IMR-90 (cell line): ENCODE data around the gene HECTD2. TPM values are rescaled to one million over a fixed set of nuclear protein-coding genes. Genes with fewer than 3 reads are reported as not detected.

Experiments
- ATAC-seq: fragments of 200-7000 bp; cut with Tn5 transposase; 2 replicates; pipeline ENCODE4 v1.9.1; 2020; ENCODE audit warnings: low read depth, mild to moderate bottlenecking, moderate library complexity
- BruUV-seq: library from RNA; stranded (reverse); fragments of 400-500 nt; replicated peaks from 2 replicates; lab custom pipeline; 2021; lab: Mats Ljungman, UMichigan
- CTCF ChIA-PET: fragments of 300-600 bp; formaldehyde crosslinking; extraction: SDS; loops from one replicate; lab custom pipeline; 2021; ENCODE audit warnings: antibody characterized with exemption; lab: Yijun Ruan, JAX
- POLR2A ChIA-PET: fragments of 300-600 bp; sonication (Branson Sonifier 250); formaldehyde crosslinking; loops from one replicate; lab custom pipeline; 2022; ENCODE audit warnings: antibody characterized with exemption; ENCODE audit not compliant: unreplicated experiment; lab: Charles Lee
- DNase-seq: peaks from one replicate; pipeline ENCODE4 v3.0.0; 2013
- H2AFZ ChIP-seq: replicated peaks from 2 replicates; pipeline ENCODE3; 2013; ENCODE audit warnings: low read length, mild to moderate bottlenecking; ENCODE audit not compliant: poor library complexity
- H2AK5ac ChIP-seq: 2 replicates; pipeline ENCODE4 v1.6.1; 2013; ENCODE audit warnings: low read depth, low read length, inconsistent platforms
- H2AK9ac ChIP-seq: replicated peaks from 2 replicates; pipeline ENCODE3; 2013; ENCODE audit warnings: mild to moderate bottlenecking, low read depth, low read length, moderate library complexity; ENCODE audit not compliant: poor library complexity
- H2BK120ac ChIP-seq: 2 replicates; pipeline ENCODE4 v1.6.1; 2013; ENCODE audit warnings: low read depth, low read length, inconsistent platforms
- H2BK15ac ChIP-seq: 3 replicates; pipeline ENCODE4 v1.6.1; 2013; ENCODE audit warnings: low read depth, low read length, inconsistent platforms
- H2BK20ac ChIP-seq: 2 replicates; pipeline ENCODE4 v1.6.1; 2013; ENCODE audit warnings: low read depth, mild to moderate bottlenecking, inconsistent platforms, low read length, moderate library complexity
- H2BK5ac ChIP-seq: 2 replicates; pipeline ENCODE4 v1.6.1; 2013; ENCODE audit warnings: mild to moderate bottlenecking, low read depth, low read length, inconsistent platforms; ENCODE audit not compliant: poor library complexity, severe bottlenecking
- H3K14ac ChIP-seq: replicated peaks from 2 replicates; pipeline ENCODE4 v1.6.1; 2013; ENCODE audit warnings: low read depth, low read length, inconsistent platforms
- H3K18ac ChIP-seq: 2 replicates; pipeline ENCODE4 v1.6.1; 2013; ENCODE audit warnings: low read depth, low read length, control low read depth
- H3K23ac ChIP-seq: 2 replicates; pipeline ENCODE4 v1.6.1; 2013; ENCODE audit warnings: low read depth, low read length, inconsistent platforms
- H3K27ac ChIP-seq: 2 replicates; pipeline ENCODE4 v1.5.1; 2013; ENCODE audit warnings: mild to moderate bottlenecking, control low read depth, low read length; ENCODE audit not compliant: insufficient read depth
- H3K27me3 ChIP-seq: 2 replicates; pipeline ENCODE4 v1.6.1; 2013; ENCODE audit warnings: low read length; ENCODE audit not compliant: control insufficient read depth, insufficient read depth
- H3K36me3 ChIP-seq: 2 replicates; pipeline ENCODE4 v1.6.1; 2013; ENCODE audit warnings: low read length, mixed read lengths; ENCODE audit not compliant: control insufficient read depth, insufficient read depth
- H3K4ac ChIP-seq: 2 replicates; pipeline ENCODE4 v1.6.1; 2013; ENCODE audit warnings: low read depth, low read length, inconsistent platforms
- H3K4me1 ChIP-seq: 2 replicates; pipeline ENCODE4 v1.6.1; 2013; ENCODE audit warnings: low read length, mixed read lengths; ENCODE audit not compliant: control insufficient read depth, insufficient read depth
- H3K4me2 ChIP-seq: 2 replicates; pipeline ENCODE4 v1.6.1; 2013; ENCODE audit warnings: low read depth, mild to moderate bottlenecking, control low read depth, low read length, moderate library complexity
- H3K4me3 ChIP-seq: 2 replicates; pipeline ENCODE4 v1.5.1; 2013; ENCODE audit warnings: low read depth, mild to moderate bottlenecking, control low read depth, low read length, moderate library complexity; ENCODE audit not compliant: insufficient read depth
- H3K56ac ChIP-seq: 2 replicates; pipeline ENCODE4 v1.6.1; 2013; ENCODE audit warnings: low read length, inconsistent platforms; ENCODE audit not compliant: insufficient read depth; ENCODE audit errors: extremely low read depth
- H3K79me1 ChIP-seq, 2 experiments: 2 replicates each; pipeline ENCODE4 v1.6.1; 2013; ENCODE audit warnings: low read length in 2 of 2, inconsistent platforms in 1 of 2, low read depth in 1 of 2
- H3K9ac ChIP-seq: 2 replicates; pipeline ENCODE4 v1.6.1; 2013; ENCODE audit warnings: low read depth, low read length, control low read depth
- H3K9me1 ChIP-seq: 2 replicates; pipeline ENCODE4 v1.6.1; 2013; ENCODE audit warnings: low read length, inconsistent platforms; ENCODE audit not compliant: insufficient read depth
- H3K9me3 ChIP-seq: 2 replicates; pipeline ENCODE4 v1.6.1; 2013; ENCODE audit warnings: low read length; ENCODE audit not compliant: control insufficient read depth, insufficient read depth
- H4K20me1 ChIP-seq: 2 replicates; pipeline ENCODE4 v1.6.1; 2013; ENCODE audit warnings: low read length, inconsistent platforms; ENCODE audit not compliant: insufficient read depth
- H4K5ac ChIP-seq: 2 replicates; pipeline ENCODE4 v1.6.1; 2013; ENCODE audit warnings: mild to moderate bottlenecking, low read depth, low read length, control low read depth
- H4K8ac ChIP-seq, 2 experiments: 2 replicates each; pipeline ENCODE4 v1.6.1; 2013; ENCODE audit warnings: low read depth in 2 of 2, low read length in 2 of 2, control low read depth in 1 of 2, inconsistent platforms in 1 of 2
- H4K91ac ChIP-seq: 2 replicates; pipeline ENCODE4 v1.6.1; 2013; ENCODE audit warnings: low read depth, low read length, inconsistent platforms; ENCODE audit not compliant: insufficient read depth
- BHLHE40 ChIP-seq: fragments of 150-350 bp; IDR thresholded peaks from 2 replicates; pipeline ENCODE4 v1.6.1; 2016; ENCODE audit warnings: mild to moderate bottlenecking, low read depth, low read length
- CEBPB ChIP-seq: IDR thresholded peaks from 2 replicates; pipeline ENCODE4 v1.6.1; 2012; ENCODE audit warnings: low read depth, low read length, improper control_type of control experiment
- CHD1 ChIP-seq: IDR thresholded peaks from 2 replicates; pipeline ENCODE4 v1.6.1; 2012; ENCODE audit warnings: low read depth, low read length, improper control_type of control experiment
- FOS ChIP-seq: fragments of 150-350 bp; IDR thresholded peaks from 2 replicates; pipeline ENCODE4 v1.6.1; 2016; ENCODE audit warnings: low read depth, low read length
- MAFK ChIP-seq: IDR thresholded peaks from 2 replicates; pipeline ENCODE4 v1.6.1; 2012; ENCODE audit warnings: low read depth, low read length, improper control_type of control experiment
- MAZ ChIP-seq: IDR thresholded peaks from 2 replicates; pipeline ENCODE4 v1.6.1; 2012; ENCODE audit warnings: low read depth, mild to moderate bottlenecking, low read length, improper control_type of control experiment, moderate library complexity, borderline replicate concordance
- MXI1 ChIP-seq: IDR thresholded peaks from 2 replicates; pipeline ENCODE4 v1.6.1; 2012; ENCODE audit warnings: low read depth, mild to moderate bottlenecking, low read length, moderate library complexity, borderline replicate concordance
- NFE2L2 ChIP-seq: fragments of 150-350 bp; IDR thresholded peaks from 2 replicates; pipeline ENCODE4 v1.6.1; 2016; ENCODE audit warnings: low read depth, mild to moderate bottlenecking, low read length
- POLR2A ChIP-seq: IDR thresholded peaks from 2 replicates; pipeline ENCODE4 v1.6.1; 2012; ENCODE audit warnings: mild to moderate bottlenecking, low read depth, low read length
- RAD21 ChIP-seq: IDR thresholded peaks from 2 replicates; pipeline ENCODE4 v1.6.1; 2012; ENCODE audit warnings: low read length, improper control_type of control experiment
- RCOR1 ChIP-seq: IDR thresholded peaks from 2 replicates; pipeline ENCODE4 v1.6.1; 2012; ENCODE audit warnings: mild to moderate bottlenecking, low read length, improper control_type of control experiment; ENCODE audit not compliant: insufficient replicate concordance
- RFX5 ChIP-seq: IDR thresholded peaks from 2 replicates; pipeline ENCODE4 v1.8.0; 2012; ENCODE audit warnings: low read depth, mild to moderate bottlenecking, low read length, moderate library complexity
- SMC3 ChIP-seq: fragments of 150-350 bp; IDR thresholded peaks from 2 replicates; pipeline ENCODE4 v1.6.1; 2016; ENCODE audit warnings: low read depth, mild to moderate bottlenecking, antibody characterized with exemption, low read length, moderate library complexity
- WGBS, 2 experiments: methylation state at CpG; one replicate each; pipeline versions ENCODE4 v1.1.5 to v1.1.7; 2013; ENCODE audit warnings: missing lambda C conversion rate in 2 of 2; ENCODE audit not compliant: insufficient read length in 1 of 2; ENCODE audit errors: extremely low coverage in 2 of 2; 5-methylcytosine and 5-hydroxymethylcytosine counted together
- dilution Hi-C: fragments of 300-500 bp; cut with HindIII; formaldehyde crosslinking; loops from one replicate; pipeline ENCODE4 v1.14.3; 2018; ENCODE audit warnings: low sequenced_read_pairs; ENCODE audit not compliant: unreplicated experiment
- in situ Hi-C: fragments of 300-500 bp; cut with MboI; formaldehyde crosslinking; loops from 3 replicates; pipeline ENCODE4 v1.14.3; 2019; ENCODE audit warnings: low sequenced_read_pairs, inconsistent platforms, mixed read lengths
- intact Hi-C: fragments of 100-400 bp; cut with micrococcal nuclease; formaldehyde crosslinking; loops from 2 replicates; pipeline ENCODE4 v1.10.0; 2022
- polyA plus RNA-seq, 3 experiments: library from polyadenylated mRNA; depleted of rRNA; stranded (reverse); fragments of >200 nt; gene quantifications; 2 replicates each; pipeline ENCODE4 v1.2.3, GENCODE V29; 2012; ENCODE audit warnings: low replicate concordance in 1 of 3
- total RNA-seq: library from RNA; depleted of rRNA; stranded (reverse); fragments of >200 nt; gene quantifications from 2 replicates; pipeline ENCODE4 v1.2.3, GENCODE V29; 2012
- TF ChIP-seq, protein P1 (sequence below): conservative IDR thresholded peaks from 2 replicates; pipeline ENCODE4 v1.5.1; 2012; ENCODE audit warnings: mild to moderate bottlenecking, low read depth, low read length, improper control_type of control experiment
- TF ChIP-seq, protein P2 (sequence below): fragments of 150-350 bp; IDR thresholded peaks from 2 replicates; pipeline ENCODE4 v1.6.1; 2016; ENCODE audit warnings: low read depth, mild to moderate bottlenecking, low read length, moderate library complexity, borderline replicate concordance
- TF ChIP-seq, protein P3 (sequence below): fragments of 150-350 bp; IDR thresholded peaks from 2 replicates; pipeline ENCODE4 v1.6.1; 2017; ENCODE audit warnings: mild to moderate bottlenecking, antibody characterized with exemption, low read length, low read depth

HECTD2 gene
- total and polyA plus RNA-seq, 2 of the 4 experiments (the other 2 are of a cell fraction) = 5.2 to 5.9 TPM

DNA sequence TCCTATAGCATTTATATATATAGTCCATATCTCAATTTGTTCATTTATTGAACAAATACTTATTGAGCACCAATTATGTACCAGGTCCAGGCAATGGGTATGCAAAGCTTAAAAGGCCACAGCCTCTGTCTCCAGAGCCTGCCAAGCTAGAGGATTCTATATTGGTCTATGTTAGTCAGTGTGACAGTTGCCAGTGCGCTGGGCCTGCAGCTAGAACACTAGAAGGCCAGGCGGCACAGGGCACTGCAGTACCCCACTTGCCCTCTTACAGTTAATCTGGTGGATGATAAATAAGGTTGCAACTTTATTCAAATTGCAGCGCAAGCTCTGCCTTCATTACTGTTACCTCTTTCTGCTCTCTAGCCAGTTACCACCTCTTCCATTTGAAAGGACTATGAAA is 153.9 kb downstream of the HECTD2 start:
- WGBS, 2 experiments = no CpG with 5 or more reads among the region's 3 CpGs
- Histone ChIP-seq H3K9me1 (no peaks in the 10 kb centered on the region), H3K9ac (no peak overlapping the region), H3K23ac (no peak overlapping the region), H3K79me1 (no peaks in the 10 kb centered on the region), H3K9me3 (no peaks in the 10 kb centered on the region), H3K4ac (no peak overlapping the region), H2BK5ac (no peak overlapping the region), H2AFZ (no peak overlapping the region), H4K8ac (no peak overlapping the region), H2AK5ac (no peak overlapping the region), H3K14ac (no peak overlapping the region), H3K4me3 (no peak overlapping the region), H3K27me3 (no peaks in the 10 kb centered on the region), H4K91ac (no peak overlapping the region), H3K4me2 (no peak overlapping the region), H3K4me1 (peaks cover 3% of the 10 kb centered on the region; the same call in 1 of the 2 replicates), H3K18ac (no peak overlapping the region; the same call in 1 of the 2 replicates), H2BK120ac (no peak overlapping the region), H2BK20ac (no peak overlapping the region), H2AK9ac (no peak overlapping the region), H3K27ac (no peak overlapping the region), H3K36me3 (no peaks in the 10 kb centered on the region), H2BK15ac (no peak overlapping the region), H4K20me1 (no peaks in the 10 kb centered on the region), H3K56ac (no peak overlapping the region), H4K5ac (no peak overlapping the region)
- no peak for ATAC-seq
- DNase-seq = no peak
- in situ Hi-C loops = no loop called here
- CTCF ChIA-PET = no interaction called here
- no TSS peak for BruUV-seq
- dilution Hi-C loops = no loop called here
- TF ChIP-seq, protein P1, sequence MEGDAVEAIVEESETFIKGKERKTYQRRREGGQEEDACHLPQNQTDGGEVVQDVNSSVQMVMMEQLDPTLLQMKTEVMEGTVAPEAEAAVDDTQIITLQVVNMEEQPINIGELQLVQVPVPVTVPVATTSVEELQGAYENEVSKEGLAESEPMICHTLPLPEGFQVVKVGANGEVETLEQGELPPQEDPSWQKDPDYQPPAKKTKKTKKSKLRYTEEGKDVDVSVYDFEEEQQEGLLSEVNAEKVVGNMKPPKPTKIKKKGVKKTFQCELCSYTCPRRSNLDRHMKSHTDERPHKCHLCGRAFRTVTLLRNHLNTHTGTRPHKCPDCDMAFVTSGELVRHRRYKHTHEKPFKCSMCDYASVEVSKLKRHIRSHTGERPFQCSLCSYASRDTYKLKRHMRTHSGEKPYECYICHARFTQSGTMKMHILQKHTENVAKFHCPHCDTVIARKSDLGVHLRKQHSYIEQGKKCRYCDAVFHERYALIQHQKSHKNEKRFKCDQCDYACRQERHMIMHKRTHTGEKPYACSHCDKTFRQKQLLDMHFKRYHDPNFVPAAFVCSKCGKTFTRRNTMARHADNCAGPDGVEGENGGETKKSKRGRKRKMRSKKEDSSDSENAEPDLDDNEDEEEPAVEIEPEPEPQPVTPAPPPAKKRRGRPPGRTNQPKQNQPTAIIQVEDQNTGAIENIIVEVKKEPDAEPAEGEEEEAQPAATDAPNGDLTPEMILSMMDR = no peak
- TF ChIP-seq RCOR1 (no peak), BHLHE40 (no peak), CHD1 (no peak), POLR2A (no peak), NFE2L2 (no peak), FOS (no peak), SMC3 (no peak), RAD21 (no peak), MAFK (no peak), MXI1 (no peak), RFX5 (no peak), CEBPB (no peak), MAZ (no peak)
- TF ChIP-seq, protein P2, sequence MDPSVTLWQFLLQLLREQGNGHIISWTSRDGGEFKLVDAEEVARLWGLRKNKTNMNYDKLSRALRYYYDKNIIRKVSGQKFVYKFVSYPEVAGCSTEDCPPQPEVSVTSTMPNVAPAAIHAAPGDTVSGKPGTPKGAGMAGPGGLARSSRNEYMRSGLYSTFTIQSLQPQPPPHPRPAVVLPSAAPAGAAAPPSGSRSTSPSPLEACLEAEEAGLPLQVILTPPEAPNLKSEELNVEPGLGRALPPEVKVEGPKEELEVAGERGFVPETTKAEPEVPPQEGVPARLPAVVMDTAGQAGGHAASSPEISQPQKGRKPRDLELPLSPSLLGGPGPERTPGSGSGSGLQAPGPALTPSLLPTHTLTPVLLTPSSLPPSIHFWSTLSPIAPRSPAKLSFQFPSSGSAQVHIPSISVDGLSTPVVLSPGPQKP = no peak
- TF ChIP-seq, protein P3, sequence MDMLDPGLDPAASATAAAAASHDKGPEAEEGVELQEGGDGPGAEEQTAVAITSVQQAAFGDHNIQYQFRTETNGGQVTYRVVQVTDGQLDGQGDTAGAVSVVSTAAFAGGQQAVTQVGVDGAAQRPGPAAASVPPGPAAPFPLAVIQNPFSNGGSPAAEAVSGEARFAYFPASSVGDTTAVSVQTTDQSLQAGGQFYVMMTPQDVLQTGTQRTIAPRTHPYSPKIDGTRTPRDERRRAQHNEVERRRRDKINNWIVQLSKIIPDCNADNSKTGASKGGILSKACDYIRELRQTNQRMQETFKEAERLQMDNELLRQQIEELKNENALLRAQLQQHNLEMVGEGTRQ = no peak
- intact Hi-C loops = no loop called here
- POLR2A ChIA-PET = no interaction called here
